HG03520 (cell line): ENCODE data around the gene UBE2B.
"Not testable (repeated sequence)": the region's sequence is repeated elsewhere in the genome, so short reads cannot be mapped to it uniquely, and the experiment has no call there.

Experiments used
- ATAC-seq: cut with Tn5 transposase; IDR thresholded peaks from one replicate; pipeline ENCODE4 v1.9.1; 2021; ENCODE audit warnings: mild to moderate bottlenecking, moderate library complexity; ENCODE audit not compliant: unreplicated experiment

UBE2B gene

DNA sequence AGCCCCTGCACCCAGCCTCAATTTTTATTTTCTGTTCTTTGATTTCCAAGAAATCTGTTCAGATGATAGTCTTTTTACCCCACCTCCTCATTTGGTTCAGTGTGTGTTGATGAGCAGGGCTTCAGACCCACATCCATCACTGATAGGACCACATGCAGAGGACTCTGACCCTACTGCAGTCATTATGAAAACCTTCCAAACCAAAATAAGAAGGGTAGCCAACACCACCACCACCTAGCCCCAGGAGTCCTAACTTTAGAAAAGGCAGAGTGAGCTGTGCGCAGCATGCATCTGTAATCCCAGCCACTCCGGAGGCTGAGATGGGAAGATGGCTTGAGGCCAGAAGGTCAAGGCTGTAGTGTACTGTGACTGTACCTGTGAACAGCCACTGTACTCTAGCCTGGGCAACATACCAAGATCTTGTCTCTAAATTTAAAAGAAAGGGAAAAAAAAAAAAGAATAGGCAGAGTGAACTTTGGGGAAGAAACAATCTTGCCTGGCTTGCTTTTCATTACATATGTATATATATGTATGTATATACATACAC lies 27.3 kb downstream of the UBE2B start:
- ATAC-seq: no peak

- ATAC-seq: no peak
Measured at GRCh38 chr5:134403951-134404350, 32.6 kb downstream of the UBE2B start.

- ATAC-seq: no peak
Measured at GRCh38 chr5:134406390-134406789, 35.0 kb downstream of the UBE2B start.

DNA sequence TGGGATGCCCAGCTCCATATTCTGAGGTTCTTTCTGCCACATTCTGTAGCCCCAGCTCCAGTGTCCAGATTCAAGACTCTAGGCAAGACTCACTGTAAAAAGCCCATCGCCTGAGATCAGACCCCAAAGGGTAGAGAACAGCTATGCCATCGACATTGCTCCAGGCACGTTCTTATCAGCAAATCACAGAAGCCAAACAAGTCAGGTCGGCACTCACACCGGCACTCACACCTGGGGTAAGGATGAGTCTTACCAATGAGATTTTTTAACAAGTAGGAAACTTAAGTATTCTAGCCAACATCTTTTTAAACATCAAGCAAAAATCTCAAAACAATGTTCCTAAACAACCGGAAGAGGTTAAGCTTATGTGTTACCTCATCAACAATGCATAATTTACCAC lies 38.0 kb downstream of the UBE2B start:
- ATAC-seq: no peak

GRCh38 chr5:134410822-134411221 lies 39.5 kb downstream of the UBE2B start:
- ATAC-seq: no peak

- ATAC-seq: no peak
Measured at GRCh38 chr5:134411228-134411545, 39.8 kb downstream of the UBE2B start.

- peak; percentile 94 for ATAC-seq
Measured at GRCh38 chr5:134411546-134412266, 40.3 kb downstream of the UBE2B start, which contains the start of gene CDKN2AIPNL. TSS of gene CDKN2AIPNL (minus strand) at chr5:134411881. CDS start at chr5:134411854, 27 bp downstream.

- ATAC-seq: no peak
Measured at GRCh38 chr5:134413046-134413445, 41.7 kb downstream of the UBE2B start.

DNA sequence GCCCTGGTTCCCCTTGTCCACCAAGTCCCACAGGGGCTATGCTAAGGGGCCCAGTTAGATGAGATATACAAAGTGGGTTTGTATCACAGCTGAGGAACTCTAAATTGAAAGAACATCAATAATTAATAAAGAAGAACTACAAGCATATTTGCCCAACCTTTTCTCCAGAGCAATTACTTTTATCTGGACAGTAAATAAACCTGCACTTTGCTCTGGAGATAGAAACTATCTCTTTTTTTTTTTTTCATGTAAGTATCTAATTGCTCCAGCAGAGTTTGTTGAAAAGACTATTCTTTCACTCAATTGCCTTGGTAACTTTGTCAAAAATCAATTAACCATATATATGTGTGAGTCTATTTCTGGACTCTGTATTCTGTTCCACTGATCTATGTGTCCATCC lies 46.3 kb downstream of the UBE2B start:
- no peak for ATAC-seq

- ATAC-seq: no peak
Measured at GRCh38 chr5:134418958-134419357, 47.6 kb downstream of the UBE2B start.

- ATAC-seq: no peak
Measured at GRCh38 chr5:134420343-134420742, 49.0 kb downstream of the UBE2B start.

- not testable (repeated sequence) for ATAC-seq
Measured at GRCh38 chr5:134421038-134421437, 49.7 kb downstream of the UBE2B start.

DNA sequence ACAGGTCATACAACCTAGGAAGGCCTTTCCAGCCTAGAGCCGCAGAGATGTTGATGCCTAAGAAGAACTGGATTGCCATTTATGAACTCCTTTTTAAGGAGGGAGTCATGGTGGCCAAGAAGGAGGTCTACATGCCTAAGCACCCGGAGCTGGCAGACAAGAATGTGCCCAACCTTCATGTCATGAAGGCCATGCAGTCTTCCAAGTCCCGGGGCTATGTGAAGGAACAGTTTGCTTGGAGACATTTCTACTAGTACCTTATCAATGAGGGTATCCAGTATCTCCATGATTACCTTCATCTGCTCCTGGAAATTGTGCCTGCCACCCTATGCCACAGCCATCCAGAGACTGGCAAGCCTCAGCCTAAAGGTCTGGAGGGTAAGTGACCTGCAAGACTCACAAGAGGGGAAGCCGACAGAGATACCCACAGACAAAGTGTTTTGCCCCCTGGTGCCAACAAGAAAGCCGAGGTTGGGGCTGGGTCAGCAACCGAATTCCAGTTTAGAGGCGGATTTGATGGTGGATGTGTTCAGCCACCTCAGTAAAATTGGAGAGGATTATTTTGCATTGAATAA lies 51.5 kb downstream of the UBE2B start:
- ATAC-seq: no peak

DNA sequence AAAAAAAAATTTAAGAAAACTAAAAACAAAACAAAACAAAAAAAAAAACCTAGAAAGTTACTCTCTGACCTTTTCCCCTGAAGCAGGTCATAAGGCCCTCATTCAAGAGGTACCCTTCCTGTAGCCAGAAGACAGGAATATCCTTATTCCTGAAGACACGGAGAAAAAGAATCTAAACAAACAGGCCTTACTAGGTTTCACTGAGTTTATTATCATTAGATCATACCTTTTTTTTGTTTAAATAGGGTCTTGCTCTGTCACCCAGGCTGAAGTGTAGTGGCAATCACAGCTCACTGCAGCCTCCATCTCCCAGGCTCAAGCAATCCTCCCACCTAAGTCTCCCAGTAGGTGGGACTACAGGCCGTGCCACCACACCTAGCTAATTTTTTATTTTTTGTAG lies 52.0 kb downstream of the UBE2B start:
- no peak for ATAC-seq

GRCh38 chr5:134426361-134426760 lies 55.0 kb downstream of the UBE2B start:
- no peak for ATAC-seq

DNA sequence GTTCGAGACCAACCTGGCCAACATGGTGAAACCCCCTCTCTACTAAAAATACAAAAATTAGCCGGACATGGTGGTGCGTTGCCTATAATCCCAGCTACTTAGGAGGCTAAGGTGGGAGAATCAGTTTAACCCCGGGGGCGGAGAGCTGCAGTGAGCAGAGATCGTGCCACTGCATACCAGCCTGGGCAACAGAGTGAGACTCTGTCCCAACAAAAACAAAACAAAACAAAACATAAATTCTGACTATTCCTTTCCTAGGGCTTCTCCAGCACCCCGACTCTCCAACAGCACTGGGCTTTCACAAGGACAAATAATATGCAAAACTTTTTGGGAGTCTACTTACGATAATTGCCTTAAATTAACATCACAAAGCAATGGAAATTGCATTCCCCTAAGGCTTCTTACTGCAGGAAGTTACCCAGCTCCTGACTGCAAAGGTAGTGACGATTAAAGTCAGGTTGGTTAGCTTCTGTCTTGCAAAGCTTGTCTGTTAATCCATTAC lies 56.2 kb downstream of the UBE2B start:
- ATAC-seq: no peak

DNA sequence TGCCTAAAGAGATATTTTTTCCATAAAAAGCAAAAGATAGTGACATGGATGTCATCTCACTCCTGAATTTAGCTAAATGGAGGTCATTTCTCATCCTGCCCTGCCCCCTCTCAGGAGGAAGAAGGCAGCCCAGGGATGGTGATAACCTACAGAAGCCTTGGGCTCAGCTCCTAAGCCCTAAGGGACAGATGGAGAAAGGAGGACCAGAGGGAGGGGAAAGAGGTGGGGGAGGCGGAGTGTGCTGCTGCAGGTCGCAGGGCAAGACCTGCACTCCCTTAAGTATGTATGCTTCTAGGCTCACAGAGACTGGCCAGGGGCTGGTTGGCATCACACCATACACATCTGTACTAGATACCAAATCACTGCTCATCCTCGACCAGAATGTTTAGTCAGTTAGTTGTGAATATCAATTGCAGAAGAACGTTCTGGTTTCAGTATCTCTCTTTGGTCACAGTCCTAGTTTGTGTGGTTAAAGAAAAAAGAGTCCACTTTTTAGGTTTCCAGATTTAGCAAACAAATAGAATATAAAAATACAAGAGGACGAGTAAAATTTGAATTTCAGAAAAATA lies 58.7 kb downstream of the UBE2B start:
- ATAC-seq: no peak

- no peak for ATAC-seq
Measured at GRCh38 chr5:134432174-134432573, 60.8 kb downstream of the UBE2B start.

DNA sequence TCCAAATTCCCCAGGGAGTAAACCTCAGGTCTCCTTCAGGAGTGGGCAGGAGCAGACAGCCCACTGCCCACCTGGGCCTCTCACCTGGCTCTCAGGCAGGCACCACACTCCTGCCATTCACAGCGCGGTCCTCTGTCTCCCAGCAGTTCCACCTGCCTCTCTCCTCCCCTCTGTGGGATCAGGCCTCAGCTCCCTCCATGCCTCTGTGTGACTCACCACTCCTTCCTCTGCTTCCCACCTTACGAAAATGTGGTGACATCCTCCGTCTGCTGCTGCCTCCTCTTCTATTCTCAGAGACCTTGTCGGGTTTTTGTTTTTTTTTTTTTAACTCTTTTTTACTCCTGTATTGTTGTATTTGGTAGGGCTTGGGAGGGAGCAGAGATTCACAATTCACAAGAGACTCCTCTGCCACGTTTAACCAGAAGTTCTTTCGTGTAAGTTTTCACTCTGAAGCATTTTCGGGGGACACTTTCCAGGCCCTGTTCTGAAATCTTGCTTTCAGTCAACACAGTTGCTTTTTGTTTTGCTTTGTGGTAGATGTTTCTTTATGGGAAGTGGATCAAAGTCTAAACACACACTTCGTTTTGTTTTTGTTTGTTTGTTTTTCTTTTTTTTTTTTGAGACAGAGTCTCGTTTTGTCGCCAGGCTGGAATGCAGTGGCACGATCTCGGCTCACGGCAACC lies 61.4 kb downstream of the UBE2B start:
- no peak for ATAC-seq

DNA sequence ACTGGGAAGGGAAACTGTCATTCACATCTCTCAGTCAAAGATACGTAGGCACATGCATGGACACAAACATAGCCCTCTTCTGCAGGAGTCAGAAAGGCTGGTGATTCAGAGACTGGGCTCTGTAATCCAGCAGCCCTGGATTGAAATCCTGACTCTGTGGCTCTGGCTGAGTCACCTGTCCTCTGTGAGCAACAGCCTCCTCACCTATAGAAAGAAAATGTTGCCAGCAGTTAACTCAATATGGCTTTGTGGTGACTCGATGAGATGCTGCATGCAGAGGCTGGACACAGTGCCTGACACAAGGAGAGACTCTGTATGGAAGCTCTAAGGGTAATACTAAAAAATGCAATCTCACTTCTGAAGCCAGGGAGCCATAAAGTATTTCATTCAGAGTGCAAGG lies 64.2 kb downstream of the UBE2B start:
- ATAC-seq: no peak

- peak; percentile 80 for ATAC-seq
Measured at GRCh38 chr5:134436523-134437339, 65.4 kb downstream of the UBE2B start.
